Activated T-helper 1 cell treated with Interleukin-2 at 50 U/mL for 16 hours (primary cell): ENCODE data around the gene PHACTR1.

Experiments used
- DNase-seq: peaks from one replicate; pipeline ENCODE4 v3.0.0-alpha.2; 2020; ENCODE audit warnings: low read depth

The PHACTR1 gene

DNA sequence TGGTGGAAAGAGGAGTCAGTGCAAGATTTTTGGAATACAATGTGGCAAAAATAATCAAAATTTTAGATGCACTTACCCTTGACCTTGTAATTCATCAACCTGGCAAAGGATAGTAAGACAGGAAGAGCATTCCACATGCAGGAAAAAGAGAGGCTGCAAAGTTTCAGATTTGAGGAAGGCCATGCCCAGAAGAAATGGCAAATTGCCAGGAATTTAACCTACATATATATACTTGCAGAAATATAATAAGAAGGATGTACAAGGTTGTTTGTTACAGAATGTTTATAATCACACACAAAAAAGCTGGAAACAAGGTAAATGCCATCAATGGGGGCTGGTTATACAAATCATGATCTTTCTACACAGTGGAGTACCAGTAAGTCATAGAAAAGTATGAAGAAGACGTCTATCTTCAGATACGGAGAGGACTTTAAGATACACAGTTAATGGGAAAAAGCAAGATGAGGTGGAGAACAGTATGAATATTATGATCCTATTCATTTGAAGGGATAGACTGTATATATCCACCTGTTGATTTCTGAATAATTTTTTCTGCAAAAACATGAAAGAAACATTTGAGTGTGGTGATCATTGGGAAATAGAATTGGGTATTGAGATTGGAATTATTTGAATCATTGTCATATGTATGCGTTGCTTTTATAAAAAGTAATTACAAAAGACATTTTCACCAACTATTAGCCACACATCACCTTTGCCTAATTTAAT is 358.0 kb downstream of the PHACTR1 start:
- no peak for DNase-seq

DNA sequence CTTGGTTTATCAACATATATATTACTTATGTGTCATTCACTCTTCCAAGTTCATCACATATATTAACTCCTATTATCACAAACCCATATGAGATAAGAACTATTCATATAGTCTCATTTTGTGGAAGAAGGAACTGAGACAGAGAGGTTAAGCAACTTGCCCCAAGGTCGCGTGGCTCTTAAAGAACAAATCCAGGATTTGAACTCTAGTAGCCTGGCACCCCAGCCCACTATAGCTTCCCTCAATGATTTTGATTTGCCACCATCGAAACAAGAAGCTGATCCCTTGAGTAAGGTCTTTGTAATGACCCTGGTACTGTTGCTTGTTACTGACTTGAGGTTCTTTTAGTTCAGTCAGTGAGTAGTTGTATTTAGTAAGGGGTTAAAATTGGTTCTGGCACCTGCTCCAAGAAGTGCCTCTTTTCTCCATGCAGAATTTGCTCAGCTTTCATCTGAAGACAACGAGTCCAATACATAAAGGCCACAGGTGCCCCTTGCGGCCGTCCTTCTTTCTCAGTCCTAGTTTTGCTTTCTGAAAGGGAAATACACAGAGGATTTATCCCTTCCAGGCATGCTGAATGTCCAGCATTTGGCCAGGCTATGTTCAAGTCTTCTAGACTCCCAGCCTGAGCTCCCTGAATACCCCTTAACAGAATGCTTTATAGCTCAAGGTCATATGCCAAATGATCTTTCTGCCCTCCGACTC is 358.7 kb downstream of the PHACTR1 start:
- DNase-seq: no peak

DNA sequence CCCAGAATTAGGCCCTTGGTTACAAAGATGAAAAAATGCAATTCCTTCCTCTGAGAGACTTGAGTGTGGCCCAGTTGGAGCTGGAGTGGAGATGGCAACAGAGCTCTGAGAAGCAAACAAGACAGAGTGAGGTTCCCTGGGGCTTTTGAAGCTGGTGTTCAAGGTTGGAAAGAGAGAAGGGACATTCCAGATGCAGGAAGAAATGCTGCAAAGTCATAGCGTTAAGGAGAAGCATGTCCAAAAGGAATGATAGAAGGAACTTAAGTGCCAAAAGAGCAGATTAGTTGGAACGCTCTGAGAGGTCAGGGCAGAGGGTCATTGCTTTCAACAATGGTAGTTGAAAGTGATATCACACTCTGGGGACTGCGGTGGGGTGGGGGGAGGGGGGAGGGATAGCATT is 360.0 kb downstream of the PHACTR1 start:
- no peak for DNase-seq

DNA sequence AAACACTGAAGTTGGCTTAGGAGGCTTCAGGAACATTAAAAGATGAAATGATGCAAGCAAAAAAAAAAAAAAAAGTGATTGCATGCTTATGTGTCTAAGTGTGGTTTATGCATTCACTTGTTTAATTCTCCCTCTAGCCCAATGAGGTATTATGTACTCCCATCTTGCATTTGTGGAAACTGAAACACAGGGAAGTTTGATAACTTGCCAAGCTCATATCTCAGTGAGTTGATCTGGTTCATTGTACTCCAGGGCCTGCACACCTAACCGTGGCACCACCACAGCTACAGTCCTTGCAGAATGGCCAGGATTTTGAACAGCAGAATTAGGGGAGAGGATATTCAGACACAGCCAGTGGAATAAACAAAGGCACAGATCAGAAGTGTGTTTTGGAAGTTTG is 360.6 kb downstream of the PHACTR1 start:
- no peak for DNase-seq

DNA sequence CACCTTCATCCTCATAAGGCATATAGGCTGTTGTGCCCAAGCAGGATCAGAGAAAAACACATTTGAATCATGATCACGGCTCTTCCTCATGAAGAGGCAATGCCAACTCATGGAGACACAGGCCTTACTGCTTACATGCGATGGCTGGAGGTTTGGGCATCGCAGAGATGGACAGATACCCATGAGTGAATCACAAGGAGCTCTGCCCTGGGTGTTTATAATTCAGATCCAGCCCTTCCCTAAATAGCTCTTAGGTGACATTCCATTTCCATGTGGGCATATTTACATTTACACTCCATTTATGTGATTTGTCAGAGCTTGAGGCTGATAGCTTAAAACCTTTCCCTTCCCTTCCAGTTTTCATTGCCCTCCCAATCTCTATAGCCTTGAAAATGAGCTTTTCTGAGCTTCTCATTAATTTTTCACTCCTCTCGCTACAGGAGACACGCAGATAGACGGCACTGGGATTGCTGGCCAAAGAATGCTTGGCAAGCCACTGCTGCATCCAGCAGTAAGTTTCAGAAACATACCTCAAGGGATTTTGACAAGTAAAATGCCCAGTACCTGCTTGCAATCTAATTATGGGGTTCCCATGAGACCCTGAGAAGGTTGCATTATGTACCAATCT is 362.6 kb downstream of the PHACTR1 start:
- no peak for DNase-seq

DNA sequence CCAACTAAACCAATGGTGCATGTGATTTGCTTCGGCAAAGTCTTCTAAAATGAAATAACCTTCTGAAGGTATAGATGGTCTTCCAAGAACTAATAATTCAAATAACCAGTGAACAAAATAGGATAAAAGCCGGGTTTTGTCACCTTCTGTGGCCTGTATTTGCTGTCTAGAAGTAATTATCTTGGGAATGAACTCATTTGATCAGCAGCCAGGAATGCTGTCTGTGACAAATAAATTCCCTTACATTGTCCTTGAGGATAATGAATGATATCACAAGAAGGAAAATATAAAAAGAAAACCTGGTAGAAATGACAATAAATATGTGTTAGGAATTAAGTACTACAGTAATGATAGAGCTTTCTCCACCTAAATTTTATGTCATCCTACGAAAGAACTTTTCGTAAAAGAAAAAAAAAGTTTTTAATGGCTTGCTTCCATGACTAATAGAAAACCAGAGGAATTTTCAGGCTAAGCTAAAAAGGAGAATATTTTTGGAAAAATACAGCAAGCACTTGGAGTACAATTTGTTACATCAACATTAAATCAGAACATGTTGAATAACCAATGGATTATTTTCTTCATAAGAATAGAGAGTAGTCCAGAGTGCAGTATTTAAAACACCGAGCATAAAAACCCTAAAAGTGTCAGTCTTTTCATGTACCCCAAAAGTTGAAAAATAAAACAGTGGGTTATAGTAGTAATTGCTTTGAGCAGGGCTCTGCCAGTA is 364.1 kb downstream of the PHACTR1 start:
- no peak for DNase-seq

DNA sequence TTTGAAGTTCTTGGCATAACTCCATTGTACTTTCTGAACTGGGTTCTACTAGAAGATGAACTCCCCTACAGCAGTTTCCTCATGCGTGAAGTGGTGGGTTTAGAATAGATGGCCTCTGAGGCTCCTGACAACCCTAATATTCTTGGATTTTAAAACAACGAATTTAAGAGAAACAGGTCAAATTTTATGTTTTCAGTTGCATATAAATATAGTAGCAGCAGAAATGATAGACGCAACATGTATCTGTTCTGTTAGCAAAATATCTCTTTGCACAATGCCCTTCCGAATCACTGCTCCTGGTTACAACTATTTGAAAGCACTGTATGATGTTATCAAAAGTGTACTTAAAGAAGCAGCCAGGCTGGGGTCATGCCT is 364.6 kb downstream of the PHACTR1 start:
- no peak for DNase-seq

DNA sequence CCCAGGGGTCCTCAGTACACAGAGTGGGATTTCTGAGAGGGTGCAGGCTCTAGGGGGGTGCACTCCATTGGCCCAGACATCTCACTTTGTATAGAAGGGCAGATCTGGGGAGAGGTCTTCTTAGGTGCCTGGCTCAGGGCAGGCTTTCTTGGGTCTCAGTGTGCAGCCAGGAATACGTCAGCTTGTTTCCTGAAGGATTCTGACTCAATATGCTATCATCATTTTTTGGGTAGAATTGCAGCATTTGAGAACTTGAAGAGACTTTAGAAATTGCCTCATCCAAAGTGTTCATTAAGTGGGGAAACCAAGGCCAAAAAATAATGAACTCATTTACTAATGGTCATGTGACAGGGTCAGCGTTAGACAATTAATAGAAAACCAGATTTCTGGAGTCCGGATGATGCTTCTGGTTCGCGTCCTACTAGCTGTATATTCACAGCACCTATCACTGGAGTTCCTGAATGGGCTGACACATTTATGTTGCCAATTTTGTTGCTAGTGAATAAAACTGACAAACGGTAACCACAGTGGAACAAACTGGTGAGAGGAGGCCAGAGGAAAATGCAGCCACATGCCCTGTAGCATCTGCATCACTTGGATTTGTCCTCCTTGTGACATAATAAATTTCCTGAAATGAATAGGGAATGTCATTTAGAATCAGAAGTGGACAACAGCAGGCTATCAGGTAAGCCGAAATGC is 372.9 kb downstream of the PHACTR1 start:
- DNase-seq: no peak

DNA sequence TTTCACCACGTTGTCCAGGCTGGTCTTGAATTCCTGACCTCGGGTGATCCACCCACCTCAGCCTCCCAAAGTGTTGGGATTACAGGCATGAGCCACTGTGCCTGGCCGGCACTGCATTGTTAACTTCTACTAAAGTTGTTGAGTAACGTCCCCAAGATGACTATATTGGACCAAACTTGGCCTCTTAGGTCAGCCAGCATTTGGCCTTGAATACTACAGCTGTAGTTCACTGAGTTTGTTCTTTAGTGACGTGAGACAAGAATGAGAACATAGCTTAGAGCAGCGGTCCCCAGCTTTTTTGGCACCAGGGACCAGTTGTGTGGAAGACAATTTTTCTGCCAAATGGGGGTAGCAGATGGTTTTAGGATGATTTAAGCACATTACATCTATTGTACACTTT is 374.6 kb downstream of the PHACTR1 start:
- DNase-seq: no peak

DNA sequence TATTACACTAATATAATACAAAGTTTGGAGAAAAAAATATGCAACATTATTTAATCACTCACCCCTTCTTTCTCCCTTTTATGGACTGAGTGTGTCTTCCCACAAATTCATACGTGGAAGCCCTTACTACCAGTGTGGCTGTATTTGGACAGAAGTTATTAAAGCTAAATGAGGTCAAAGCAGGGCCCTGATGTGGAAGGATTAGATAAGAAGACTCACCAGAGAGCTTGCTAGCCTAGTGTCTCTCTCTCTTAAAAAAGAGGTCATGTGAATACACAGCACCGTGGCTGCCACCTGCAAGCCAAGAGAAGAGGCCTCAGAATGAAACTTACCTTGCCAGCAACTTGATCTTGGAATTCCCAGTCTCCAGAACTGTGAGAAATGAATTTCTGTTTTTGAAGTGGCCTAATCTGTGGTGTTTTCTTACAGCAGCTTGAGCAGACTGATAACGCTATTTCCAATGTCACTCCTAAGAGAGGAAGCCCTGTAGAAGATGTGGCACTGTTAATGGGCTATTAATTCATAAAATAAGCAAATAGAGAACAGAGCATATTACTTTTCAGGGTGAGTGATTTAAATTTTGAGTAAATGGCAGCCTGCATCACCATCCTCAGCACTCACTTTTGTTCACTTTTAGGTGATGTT is 378.3 kb downstream of the PHACTR1 start:
- no peak for DNase-seq

DNA sequence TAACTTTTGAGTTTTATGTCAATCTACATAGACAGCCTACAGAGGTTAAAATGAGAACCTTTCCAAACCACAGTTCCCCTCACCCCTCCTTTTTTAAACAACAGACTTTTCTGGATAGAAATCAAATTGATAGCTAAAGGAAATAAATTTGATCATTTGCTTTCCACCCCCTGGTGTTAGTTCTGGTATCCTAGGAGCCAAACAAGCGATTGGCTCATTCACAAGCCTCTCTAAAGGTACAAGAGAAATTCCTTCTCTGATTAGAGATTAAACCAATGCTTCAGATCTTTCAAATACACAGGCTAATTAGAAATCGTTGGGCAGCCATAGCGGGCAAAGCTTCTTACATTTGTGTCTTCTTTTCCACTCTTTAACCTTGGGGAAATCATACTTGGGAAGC is 379.5 kb downstream of the PHACTR1 start:
- no peak for DNase-seq

DNA sequence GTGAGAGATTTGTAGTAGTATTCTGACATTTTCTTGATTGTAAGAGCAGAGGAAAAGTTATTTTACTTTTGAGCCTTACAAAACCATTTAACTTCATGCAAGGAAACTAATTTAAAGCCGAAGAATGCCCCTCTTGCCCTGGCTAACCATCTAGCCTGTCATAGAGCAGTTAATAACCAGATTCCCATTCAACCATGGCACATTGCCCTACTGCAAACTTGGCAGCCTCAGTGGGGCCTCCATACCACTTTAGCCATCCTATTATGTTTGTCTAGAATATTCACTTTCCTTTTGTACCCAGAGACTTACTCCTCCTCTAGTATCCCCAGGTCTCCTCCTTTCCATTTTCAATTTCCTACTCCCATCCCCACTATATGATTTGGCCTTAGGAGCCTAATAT is 380.9 kb downstream of the PHACTR1 start:
- no peak for DNase-seq

DNA sequence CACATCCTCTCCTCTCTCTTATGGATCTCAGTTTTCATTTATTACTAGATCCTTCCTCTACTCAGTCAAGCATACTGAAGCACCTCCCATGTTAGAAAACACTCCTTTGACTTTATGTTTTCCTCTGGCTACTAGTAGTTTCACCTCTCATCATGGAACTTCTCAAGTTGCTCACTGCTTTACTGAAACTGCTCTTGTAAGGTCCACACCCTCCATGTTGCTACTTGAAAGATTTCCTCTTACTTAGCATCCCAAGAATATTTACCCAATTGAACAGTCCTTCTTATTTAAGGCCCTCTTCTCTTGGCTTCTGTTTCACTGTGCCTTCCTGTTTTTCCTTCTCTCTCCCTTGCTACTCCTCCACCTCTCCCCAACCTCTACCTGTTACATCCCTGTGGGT is 381.4 kb downstream of the PHACTR1 start:
- DNase-seq: no peak

DNA sequence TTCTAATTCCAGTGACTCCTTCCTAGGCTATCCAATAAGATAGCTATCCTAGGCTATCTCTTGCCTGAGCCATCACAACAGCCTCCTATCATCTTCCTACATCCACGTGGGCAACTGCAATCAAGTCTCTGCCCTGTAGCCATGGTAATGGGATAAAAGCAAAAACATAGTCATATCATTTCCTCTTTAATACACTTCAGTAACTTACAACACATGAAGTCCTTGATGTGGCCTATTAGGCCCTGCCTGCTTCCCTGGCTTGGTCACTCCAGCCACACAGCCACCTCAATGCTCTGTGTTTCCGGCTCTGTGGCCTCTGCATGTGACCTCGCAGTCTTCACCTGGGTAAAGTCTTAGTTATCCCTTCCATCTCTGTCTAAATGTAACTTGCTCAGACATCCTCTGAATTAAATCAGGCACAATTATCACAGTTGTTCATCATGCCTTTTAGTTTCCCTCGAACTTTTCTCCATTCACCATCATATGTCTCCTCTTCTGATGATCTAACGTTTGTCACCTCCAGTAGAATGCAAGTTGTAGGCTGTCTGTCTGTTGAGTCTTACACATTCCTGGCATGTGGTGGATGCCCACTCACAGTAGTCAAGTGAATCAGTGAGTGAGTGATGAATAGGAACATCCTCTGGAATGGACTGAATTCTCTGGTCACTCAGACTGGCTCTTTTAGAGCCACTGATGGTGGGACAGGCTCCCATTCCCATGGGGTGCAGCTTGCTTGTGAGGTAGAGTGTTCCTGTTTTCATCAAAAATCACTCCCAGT is 382.4 kb downstream of the PHACTR1 start:
- no peak for DNase-seq

DNA sequence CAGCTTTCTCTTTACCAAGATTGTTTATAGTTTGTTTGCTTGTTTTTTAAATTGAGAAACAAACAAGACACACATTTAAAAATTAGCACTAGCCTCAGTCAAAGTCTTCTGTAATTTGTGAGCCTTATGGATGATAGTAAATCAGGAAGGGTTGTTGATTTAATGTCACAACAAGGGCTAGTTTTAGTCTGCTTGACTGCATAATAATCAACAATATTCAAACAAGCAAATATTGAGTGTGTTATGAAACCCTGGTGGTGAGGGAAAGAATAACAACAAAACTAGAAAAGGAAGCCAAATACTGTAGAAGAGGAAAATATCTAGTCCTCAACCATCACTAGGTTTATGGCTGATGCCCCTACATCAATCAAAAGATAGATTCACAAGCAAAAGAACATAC is 383.2 kb downstream of the PHACTR1 start:
- DNase-seq: no peak

DNA sequence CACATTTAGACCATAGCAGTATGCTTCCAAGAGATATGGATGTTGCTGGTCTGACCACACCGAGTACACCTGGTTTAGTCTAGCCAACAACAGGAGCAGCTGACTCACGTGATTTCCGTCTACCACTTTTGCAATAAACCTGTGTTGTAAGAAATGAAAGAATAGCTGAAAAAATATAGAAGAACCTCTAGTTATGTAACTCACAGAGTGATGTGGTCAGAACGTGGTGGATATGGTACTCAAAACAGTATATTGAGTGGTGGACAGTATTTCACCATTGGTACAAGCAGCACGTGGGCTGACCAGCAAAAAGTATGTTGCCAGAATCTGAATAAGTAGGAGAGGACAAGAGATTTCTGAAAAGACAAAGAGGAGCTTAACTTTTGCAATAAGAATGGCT is 384.8 kb downstream of the PHACTR1 start:
- DNase-seq: no peak

DNA sequence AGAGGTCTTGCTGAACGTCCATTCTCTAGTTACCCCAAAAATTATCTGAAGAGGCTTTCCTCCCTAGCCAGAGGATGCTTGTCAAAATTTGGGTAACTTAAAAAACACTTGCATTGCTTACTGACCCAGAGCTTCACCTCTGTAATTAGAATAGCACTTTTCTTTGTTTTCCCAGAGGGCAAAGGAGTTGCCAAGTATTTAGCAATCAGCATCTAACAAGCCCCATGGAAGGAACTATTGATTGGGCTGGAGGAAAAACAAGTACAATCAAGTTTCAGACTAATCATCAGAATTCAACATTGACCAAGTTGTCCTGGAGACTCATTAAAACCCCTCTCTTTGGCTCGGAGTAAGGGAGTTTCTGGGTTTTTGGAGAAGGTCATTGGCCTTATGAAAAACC is 385.4 kb downstream of the PHACTR1 start:
- no peak for DNase-seq

DNA sequence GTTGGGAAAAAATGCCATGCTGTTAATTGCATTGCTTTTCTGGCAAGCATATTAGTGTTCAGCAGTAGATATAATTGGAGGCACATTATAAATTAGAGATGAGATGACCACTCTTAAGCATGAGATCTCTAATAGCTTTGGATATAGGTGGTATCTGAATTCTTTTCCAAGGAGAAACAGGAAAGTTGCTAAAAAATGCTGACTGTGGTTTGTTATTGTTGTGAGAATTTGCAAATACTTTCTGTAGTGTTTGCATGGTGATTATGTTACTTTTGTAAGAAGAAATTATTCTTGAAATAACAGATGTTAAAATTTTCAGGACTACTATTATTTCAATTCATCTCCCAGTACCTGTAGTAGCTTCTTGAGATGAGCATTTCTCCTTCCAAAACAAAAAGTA is 386.6 kb downstream of the PHACTR1 start:
- DNase-seq: no peak

DNA sequence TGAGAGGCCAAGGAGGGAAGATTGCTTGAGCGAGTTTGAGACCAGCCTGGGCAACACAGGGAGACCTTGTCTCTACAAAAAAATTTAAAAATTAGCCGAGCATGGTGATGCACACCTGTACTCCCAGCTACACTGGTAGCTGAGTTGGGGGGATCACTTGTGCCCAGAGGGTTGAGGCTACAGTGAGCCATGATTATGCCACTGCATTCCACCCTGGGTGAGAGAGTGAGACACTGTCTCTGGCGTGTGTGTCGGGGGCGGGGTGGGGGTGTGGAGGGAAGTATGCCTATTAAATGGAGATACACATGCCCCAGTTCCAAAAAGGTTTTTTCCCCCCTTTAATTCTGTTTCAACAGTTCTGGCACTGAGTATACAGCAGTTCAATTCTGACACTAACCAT is 388.6 kb downstream of the PHACTR1 start:
- no peak for DNase-seq

DNA sequence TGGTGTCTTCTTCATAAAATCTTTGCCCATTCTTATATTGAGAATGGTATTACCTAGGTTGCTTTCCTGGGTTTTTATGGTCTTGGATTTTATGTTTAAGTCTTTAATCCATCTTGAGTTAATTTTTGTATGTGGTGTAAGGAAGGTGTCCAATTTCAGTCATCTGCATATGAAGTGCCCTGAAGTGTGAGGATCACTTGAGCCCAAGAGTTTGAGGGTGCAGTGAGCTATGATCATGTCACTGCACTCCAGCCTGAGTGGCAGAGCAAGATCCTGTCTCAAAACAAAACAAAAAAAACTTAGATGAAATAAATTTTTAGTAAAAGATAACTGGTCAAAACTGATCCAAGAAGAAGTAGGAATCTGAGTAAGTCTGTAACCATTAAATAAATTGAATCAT is 396.4 kb downstream of the PHACTR1 start:
- no peak for DNase-seq

DNA sequence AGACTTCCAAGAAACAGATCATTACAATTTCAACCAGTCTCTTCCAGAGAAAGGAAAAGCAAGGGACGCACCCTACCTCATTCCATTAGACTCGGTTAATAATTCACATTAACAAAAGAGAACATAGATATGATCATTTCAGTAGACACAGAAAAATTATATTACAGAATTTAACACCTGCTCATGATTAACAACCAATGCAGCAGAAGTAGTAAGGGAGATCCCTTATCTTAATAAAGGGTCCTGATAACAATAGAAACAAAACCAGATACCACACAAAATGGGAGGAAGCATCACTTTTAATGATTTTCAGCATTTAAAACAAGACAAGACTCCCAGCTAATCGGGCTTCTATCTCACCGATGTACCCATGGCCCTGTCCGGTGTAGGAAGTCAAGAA is 396.8 kb downstream of the PHACTR1 start:
- DNase-seq: no peak
